Measurements from ENCODE around the gene MAN1A1. TPM values are rescaled to one million over a fixed set of nuclear protein-coding genes. Genes with fewer than 3 reads are reported as not detected.
A peak's percentile ranks its signal among the peaks of the same experiment; 100 is the strongest.

The MAN1A1 gene
- total RNA-seq, 2 donors from 2014 or later: 41.7 to 43.7 TPM

GRCh38 chr6:119334535-119335264, 14.9 kb downstream of the MAN1A1 start:
- no peak overlapping the region for H3K4me3 ChIP-seq (ENCODE audit: low read length)
- Mint-ChIP-seq H3K27me3 (ENCODE audit: insufficient read depth) (no peaks in the 10 kb centered on the region), H3K4me3 (no peak overlapping the region), H3K9me3 (no peaks in the 10 kb centered on the region), H3K27ac (no peak overlapping the region), H3K36me3 (ENCODE audit: low read depth) (peaks cover 46% of the 10 kb centered on the region), H3K4me1 (peaks cover 42% of the 10 kb centered on the region)
- no peak overlapping the region for H3K27ac ChIP-seq (ENCODE audit: low read depth, low read length)
- WGBS, 2 experiments (ENCODE audit: insufficient coverage in 1 of 2, insufficient read length in 1 of 2): 83 to 88% methylated on average over 1 of the region's 1 CpG
- H3K27me3 ChIP-seq (ENCODE audit: control insufficient read depth, insufficient read depth, low read length, poor library complexity, severe bottlenecking): no peaks in the 10 kb centered on the region
- peaks cover 3% of the 10 kb centered on the region for H3K4me1 ChIP-seq (ENCODE audit: control insufficient read depth, insufficient read depth, low read length)
- peaks cover 35% of the 10 kb centered on the region for H3K36me3 ChIP-seq (ENCODE audit: control insufficient read depth, insufficient read depth, low read length)
- H3K9me3 ChIP-seq (ENCODE audit: control insufficient read depth, low read length): no peaks in the 10 kb centered on the region
- no peak for TF ChIP-seq CTCF (conservative IDR thresholded peaks at IDR 0.05)
- H3K9ac ChIP-seq (ENCODE audit: extremely low read depth, low read length, poor library complexity, severe bottlenecking): no peak overlapping the region
- no peak for DNase-seq

- DNase-seq: no peak
- Mint-ChIP-seq H3K27ac (no peak overlapping the region), H3K4me3 (no peak overlapping the region), H3K36me3 (ENCODE audit: low read depth) (peaks cover 40% of the 10 kb centered on the region), H3K9me3 (no peaks in the 10 kb centered on the region), H3K4me1 (peaks cover 47% of the 10 kb centered on the region), H3K27me3 (ENCODE audit: insufficient read depth) (no peaks in the 10 kb centered on the region)
- TF ChIP-seq CTCF (conservative IDR thresholded peaks at IDR 0.05): peak; percentile 80
- WGBS, 2 experiments (ENCODE audit: insufficient coverage in 1 of 2, insufficient read length in 1 of 2): 80 to 94% methylated on average over 1 of the region's 3 CpGs
- Histone ChIP-seq H3K4me3 (ENCODE audit: low read length) (no peak overlapping the region), H3K27ac (ENCODE audit: low read depth, low read length) (no peak overlapping the region), H3K27me3 (ENCODE audit: control insufficient read depth, insufficient read depth, low read length, poor library complexity, severe bottlenecking) (no peaks in the 10 kb centered on the region), H3K9me3 (ENCODE audit: control insufficient read depth, low read length) (no peaks in the 10 kb centered on the region), H3K36me3 (ENCODE audit: control insufficient read depth, insufficient read depth, low read length) (peaks cover 29% of the 10 kb centered on the region), H3K9ac (ENCODE audit: extremely low read depth, low read length, poor library complexity, severe bottlenecking) (no peak overlapping the region), H3K4me1 (ENCODE audit: control insufficient read depth, insufficient read depth, low read length) (peaks cover 10% of the 10 kb centered on the region)
These were observed 15.8 kb downstream of the MAN1A1 start for GRCh38 chr6:119333707-119334295.

- peaks cover 15% of the 10 kb centered on the region for H3K4me1 ChIP-seq (ENCODE audit: control insufficient read depth, insufficient read depth, low read length)
- no peak overlapping the region for H3K27ac Mint-ChIP-seq
- DNase-seq: no peak
- no peak for TF ChIP-seq CTCF (conservative IDR thresholded peaks at IDR 0.05)
- peaks cover 24% of the 10 kb centered on the region for H3K36me3 ChIP-seq (ENCODE audit: control insufficient read depth, insufficient read depth, low read length)
- WGBS, 2 experiments (ENCODE audit: insufficient coverage in 1 of 2, insufficient read length in 1 of 2): 92 to 100% methylated on average over 1 to 5 of the region's 5 CpGs
- H3K27ac ChIP-seq (ENCODE audit: low read depth, low read length): no peak overlapping the region
- peaks cover 48% of the 10 kb centered on the region for H3K4me1 Mint-ChIP-seq
- H3K4me3 ChIP-seq (ENCODE audit: low read length): no peak overlapping the region
- no peaks in the 10 kb centered on the region for H3K27me3 Mint-ChIP-seq (ENCODE audit: insufficient read depth)
- H3K9me3 Mint-ChIP-seq: no peaks in the 10 kb centered on the region
- peaks cover 36% of the 10 kb centered on the region for H3K36me3 Mint-ChIP-seq (ENCODE audit: low read depth)
- no peak overlapping the region for H3K4me3 Mint-ChIP-seq
- H3K27me3 ChIP-seq (ENCODE audit: control insufficient read depth, insufficient read depth, low read length, poor library complexity, severe bottlenecking): no peaks in the 10 kb centered on the region
- no peak overlapping the region for H3K9ac ChIP-seq (ENCODE audit: extremely low read depth, low read length, poor library complexity, severe bottlenecking)
- H3K9me3 ChIP-seq (ENCODE audit: control insufficient read depth, low read length): no peaks in the 10 kb centered on the region
These were observed 16.4 kb downstream of the MAN1A1 start for GRCh38 chr6:119333063-119333609.
